B cell (primary cell): ENCODE results near the gene NTRK2. TPM values are rescaled to one million over a fixed set of nuclear protein-coding genes. Genes with fewer than 3 reads are reported as not detected.

Experiments used
- ATAC-seq: fragments of 200-7000 bp; cut with Tn5 transposase; one replicate; pipeline ENCODE4 v1.10.0; 2021; ENCODE audit warnings: low read depth, mild to moderate bottlenecking, moderate number of reproducible peaks, moderate library complexity
- CTCF ChIA-PET: fragments of 350-600 bp; sonication (Branson Sonifier 250); formaldehyde crosslinking; loops from one replicate; lab custom pipeline; 2021; ENCODE audit warnings: antibody characterized with exemption, inconsistent platforms; lab: Charles Lee
- POLR2A ChIA-PET: fragments of 350-600 bp; sonication (Branson Sonifier 250); formaldehyde crosslinking; loops from one replicate; lab custom pipeline; 2021; ENCODE audit warnings: antibody characterized with exemption; lab: Charles Lee
- DNase-seq: peaks from one replicate; pipeline ENCODE4 v3.0.0; 2013
- H2AFZ ChIP-seq: 2 replicates; pipeline ENCODE4 v1.6.1; 2012; ENCODE audit warnings: mild to moderate bottlenecking, low read depth, low read length; ENCODE audit not compliant: insufficient read depth, poor library complexity, severe bottlenecking
- H3K27ac ChIP-seq, 2 donors: 1 replicate in 1 of 2; 2 replicates in 1 of 2; pipeline ENCODE4 v1.5.1; 2012 to 2013; ENCODE audit warnings: low read length in 2 of 2, mild to moderate bottlenecking in 2 of 2, moderate library complexity in 1 of 2
- H3K27me3 ChIP-seq, 4 experiments: fragments of 200-600 bp in 1 of 4; sonication (generic) in 1 of 4; replicated peaks in 1 of 4; 1 replicate in 2 of 4; 2 replicates in 2 of 4; pipeline versions ENCODE4 v1.6.1 to v1.7.0; 2013 to 2016; ENCODE audit warnings: low read length in 3 of 4, mild to moderate bottlenecking in 2 of 4, mixed read lengths in 1 of 4, moderate library complexity in 1 of 4; ENCODE audit not compliant: insufficient read depth in 4 of 4, control insufficient read depth in 3 of 4; ENCODE audit errors: control extremely low read depth in 1 of 4
- H3K36me3 ChIP-seq, 2 experiments: replicated peaks in 1 of 2; 1 replicate in 1 of 2; 2 replicates in 1 of 2; pipeline versions ENCODE4 v1.6.1 to v1.7.1; 2013; ENCODE audit warnings: low read length in 1 of 2; ENCODE audit not compliant: insufficient read depth in 2 of 2, control insufficient read depth in 1 of 2; ENCODE audit errors: control extremely low read depth in 1 of 2, extremely low read depth in 1 of 2
- H3K4me1 ChIP-seq, 2 donors: fragments of 200-600 bp in 1 of 2; sonication (generic) in 1 of 2; 1 replicate in 1 of 2; 2 replicates in 1 of 2; pipeline versions ENCODE4 v1.5.1 to v1.6.1; 2013 to 2017; ENCODE audit warnings: low read length in 2 of 2; ENCODE audit not compliant: control insufficient read depth in 2 of 2, insufficient read depth in 2 of 2
- H3K4me2 ChIP-seq: replicated peaks from 2 replicates; pipeline ENCODE3; 2012; ENCODE audit warnings: mild to moderate bottlenecking, low read depth, low read length; ENCODE audit not compliant: poor library complexity, severe bottlenecking
- H3K4me3 ChIP-seq, 5 experiments: fragments of 200-600 bp in 1 of 5; sonication (generic) in 1 of 5; 1 replicate in 3 of 5; 2 replicates in 2 of 5; pipeline versions ENCODE4 v1.5.1 to v1.7.0; 2011 to 2016; ENCODE audit warnings: low read length in 4 of 5, mild to moderate bottlenecking in 4 of 5, low read depth in 2 of 5, control low read depth in 1 of 5, moderate library complexity in 1 of 5; ENCODE audit not compliant: insufficient read depth in 1 of 5; ENCODE audit errors: control extremely low read depth in 1 of 5, extremely low read depth in 1 of 5
- H3K79me2 ChIP-seq: fragments of 200-600 bp; sonication (generic); one replicate; pipeline ENCODE4 v1.6.0; 2016; ENCODE audit warnings: low read length; ENCODE audit not compliant: control insufficient read depth, insufficient read depth
- H3K9ac ChIP-seq: fragments of 200-600 bp; sonication (generic); 2 replicates; pipeline ENCODE4 v1.6.1; 2017; ENCODE audit warnings: mild to moderate bottlenecking, low read length, moderate library complexity
- H3K9me3 ChIP-seq, 3 donors: one replicate each; pipeline versions ENCODE4 v1.6.1 to v1.7.1; 2013; ENCODE audit warnings: low read length in 2 of 3; ENCODE audit not compliant: control insufficient read depth in 2 of 3, insufficient read depth in 1 of 3; ENCODE audit errors: control extremely low read depth in 1 of 3
- H4K20me1 ChIP-seq: 2 replicates; pipeline ENCODE4 v1.6.0; 2012; ENCODE audit warnings: mild to moderate bottlenecking, low read length; ENCODE audit not compliant: insufficient read depth, control insufficient read depth, poor library complexity, severe bottlenecking
- H3K27ac Mint-ChIP-seq: one replicate; pipeline ENCODE4 v1.8.0; 2021; ENCODE audit warnings: mixed read lengths
- H3K27me3 Mint-ChIP-seq: one replicate; pipeline ENCODE4 v1.8.0; 2021; ENCODE audit warnings: mixed read lengths
- H3K4me1 Mint-ChIP-seq: one replicate; pipeline ENCODE4 v1.8.0; 2021; ENCODE audit warnings: mixed read lengths
- H3K4me3 Mint-ChIP-seq: one replicate; pipeline ENCODE4 v1.8.0; 2021; ENCODE audit warnings: mixed read lengths
- H3K9me3 Mint-ChIP-seq: one replicate; pipeline ENCODE4 v1.8.0; 2022; ENCODE audit warnings: mixed read lengths; ENCODE audit not compliant: insufficient read depth
- CTCF ChIP-seq: fragments of 200-600 bp; IDR thresholded peaks from one replicate; pipeline ENCODE4 v1.8.0; 2022; ENCODE audit warnings: antibody characterized with exemption, mild to moderate bottlenecking
- EZH2 ChIP-seq: IDR thresholded peaks from 2 replicates; pipeline ENCODE4 v1.6.1; 2012; ENCODE audit warnings: borderline replicate concordance, low read depth, mild to moderate bottlenecking, moderate library complexity, low read length; ENCODE audit not compliant: insufficient read depth, poor library complexity, severe bottlenecking
- WGBS: methylation state at CpG from one replicate; pipeline ENCODE4 v1.1.5; 2013; ENCODE audit warnings: missing lambda C conversion rate; ENCODE audit not compliant: insufficient coverage; 5-methylcytosine and 5-hydroxymethylcytosine counted together
- intact Hi-C: fragments of 100-400 bp; cut with micrococcal nuclease; formaldehyde crosslinking; loops from one replicate; pipeline ENCODE4 v1.10.0; 2022
- polyA plus RNA-seq: library from polyadenylated mRNA; depleted of rRNA; stranded (reverse); fragments of >200 nt; gene quantifications from 2 replicates; pipeline ENCODE4 v1.2.3, GENCODE V29; 2012
- total RNA-seq, 2 donors: library from RNA; stranded (reverse); fragments of 120-200 nt in 1 of 2; gene quantifications; 1 replicate in 1 of 2; 2 replicates in 1 of 2; pipeline versions ENCODE4 v1.2.3 to v1.2.4, GENCODE V29; 2013 to 2022

NTRK2 gene
- total and polyA plus RNA-seq, 2 donors (not counting 1 experiment from before 2014, with no cell fraction given): 0.03 to 0.10 TPM

GRCh38 chr9:85036496-85036895 is 367.0 kb downstream of the NTRK2 start:
- CTCF ChIA-PET: no interaction called here
- Histone ChIP-seq H3K79me2 (no peaks in the 10 kb centered on the region), H3K36me3 (no peaks in the 10 kb centered on the region), H3K27ac (no peak overlapping the region), H4K20me1 (no peaks in the 10 kb centered on the region), H3K4me2 (no peak overlapping the region), H3K9me3 (peaks cover 0 to 4% (median 0%) of the 10 kb centered on the region in 3 donors), H2AFZ (no peak overlapping the region), H3K4me3 (no peak overlapping the region), H3K27me3 (no peaks in the 10 kb centered on the region), H3K4me1 (no peaks in the 10 kb centered on the region), H3K9ac (no peak overlapping the region)
- Mint-ChIP-seq H3K27me3 (no peaks in the 10 kb centered on the region), H3K27ac (no peak overlapping the region), H3K4me3 (no peak overlapping the region), H3K9me3 (no peaks in the 10 kb centered on the region), H3K4me1 (no peaks in the 10 kb centered on the region)
- DNase-seq (no peak), ATAC-seq (no peak)
- POLR2A ChIA-PET: no interaction called here
- intact Hi-C loops: no loop called here
- no CpG with 5 or more reads among the region's 2 CpGs for WGBS
- TF ChIP-seq EZH2: no peak
- TF ChIP-seq CTCF: no peak

- ChIA-PET POLR2A (no interaction called here), CTCF (no interaction called here)
- no peak overlapping the region for H3K4me3 ChIP-seq
- no peaks in the 10 kb centered on the region for H3K9me3 Mint-ChIP-seq
- no peak overlapping the region for H2AFZ ChIP-seq
- H3K9me3 ChIP-seq: peaks cover 0 to 4% (median 0%) of the 10 kb centered on the region in 3 donors
- no peak overlapping the region for H3K4me3 Mint-ChIP-seq
- TF ChIP-seq EZH2: no peak
- TF ChIP-seq CTCF: no peak
- H3K4me1 Mint-ChIP-seq: no peaks in the 10 kb centered on the region
- WGBS: 40% methylated on average over 2 of the region's 2 CpGs
- H3K36me3 ChIP-seq: no peaks in the 10 kb centered on the region
- H3K4me1 ChIP-seq: no peaks in the 10 kb centered on the region
- H3K27me3 ChIP-seq: peaks cover 0 to 3% (median 0%) of the 10 kb centered on the region in 4 experiments
- H3K27ac ChIP-seq: no peak overlapping the region
- H3K4me2 ChIP-seq: no peak overlapping the region
- no peaks in the 10 kb centered on the region for H3K27me3 Mint-ChIP-seq
- H3K27ac Mint-ChIP-seq: no peak overlapping the region
- no peak overlapping the region for H3K9ac ChIP-seq
- intact Hi-C loops: no loop called here
- H3K79me2 ChIP-seq: no peaks in the 10 kb centered on the region
- ATAC-seq (no peak), DNase-seq (no peak)
- H4K20me1 ChIP-seq: no peaks in the 10 kb centered on the region
Measured at GRCh38 chr9:85038061-85038460, 368.5 kb downstream of the NTRK2 start.
